Measurements from ENCODE around the gene ATP9B. TPM values are rescaled to one million over a fixed set of nuclear protein-coding genes. Genes with fewer than 3 reads are reported as not detected.

Gene ATP9B
- total RNA-seq, 1 experiment from 2014 or later = 44.4 TPM

DNA sequence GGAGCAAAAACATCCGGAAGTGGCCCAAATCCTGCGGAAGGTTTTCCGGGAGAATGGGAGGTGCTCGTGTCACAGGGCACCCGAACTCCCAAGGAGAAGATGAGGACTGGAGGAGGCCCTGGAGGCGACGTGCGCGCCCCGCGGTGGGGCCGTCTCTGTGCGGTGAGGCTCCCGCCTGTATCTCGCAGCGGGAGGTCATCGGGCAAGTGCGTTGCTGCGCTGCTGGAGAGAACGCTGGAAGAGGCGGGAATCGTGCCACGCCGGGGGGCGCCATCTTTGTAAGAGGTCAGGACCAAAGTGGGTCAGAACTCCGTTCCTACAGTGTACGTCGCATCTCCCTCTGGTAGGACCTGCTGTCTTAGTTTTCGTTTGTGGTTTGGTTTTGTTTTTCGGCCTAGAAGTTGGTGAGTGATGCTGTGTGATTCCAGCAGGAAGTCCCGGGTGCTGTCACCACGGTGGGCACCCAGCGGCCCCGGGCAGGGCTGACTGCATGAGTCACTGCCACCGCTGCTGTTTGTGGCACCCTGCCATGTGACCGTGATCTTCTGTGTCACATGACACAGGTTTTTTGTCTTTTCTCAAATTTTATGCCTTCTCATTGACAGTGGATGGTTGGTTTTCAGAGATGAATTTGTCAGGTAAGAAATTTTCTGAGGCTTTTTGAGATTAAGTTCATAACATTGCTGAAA, 21.5 kb upstream of the ATP9B start:
- H3K27me3 ChIP-seq (ENCODE audit: control insufficient read depth, insufficient read depth, low read length) = no peaks in the 10 kb centered on the region
- DNase-seq (ENCODE audit: low read depth, low spot score) (no peak), ATAC-seq (no peak)
- H3K9me3 ChIP-seq (ENCODE audit: control insufficient read depth, insufficient read depth, low read depth, low read length) = no peaks in the 10 kb centered on the region
- intact Hi-C loops (cut with micrococcal nuclease; ENCODE audit: unreplicated experiment) (no loop called here), in situ Hi-C loops (cut with HindIII; ENCODE audit: low pct_unique_long_range_greater_than_20kb, low sequenced_read_pairs) (no loop called here)
- H3K4me3 ChIP-seq (ENCODE audit: low read depth in 2 of 2, low read length in 2 of 2) = no peak overlapping the region
- TF ChIP-seq, protein P1, sequence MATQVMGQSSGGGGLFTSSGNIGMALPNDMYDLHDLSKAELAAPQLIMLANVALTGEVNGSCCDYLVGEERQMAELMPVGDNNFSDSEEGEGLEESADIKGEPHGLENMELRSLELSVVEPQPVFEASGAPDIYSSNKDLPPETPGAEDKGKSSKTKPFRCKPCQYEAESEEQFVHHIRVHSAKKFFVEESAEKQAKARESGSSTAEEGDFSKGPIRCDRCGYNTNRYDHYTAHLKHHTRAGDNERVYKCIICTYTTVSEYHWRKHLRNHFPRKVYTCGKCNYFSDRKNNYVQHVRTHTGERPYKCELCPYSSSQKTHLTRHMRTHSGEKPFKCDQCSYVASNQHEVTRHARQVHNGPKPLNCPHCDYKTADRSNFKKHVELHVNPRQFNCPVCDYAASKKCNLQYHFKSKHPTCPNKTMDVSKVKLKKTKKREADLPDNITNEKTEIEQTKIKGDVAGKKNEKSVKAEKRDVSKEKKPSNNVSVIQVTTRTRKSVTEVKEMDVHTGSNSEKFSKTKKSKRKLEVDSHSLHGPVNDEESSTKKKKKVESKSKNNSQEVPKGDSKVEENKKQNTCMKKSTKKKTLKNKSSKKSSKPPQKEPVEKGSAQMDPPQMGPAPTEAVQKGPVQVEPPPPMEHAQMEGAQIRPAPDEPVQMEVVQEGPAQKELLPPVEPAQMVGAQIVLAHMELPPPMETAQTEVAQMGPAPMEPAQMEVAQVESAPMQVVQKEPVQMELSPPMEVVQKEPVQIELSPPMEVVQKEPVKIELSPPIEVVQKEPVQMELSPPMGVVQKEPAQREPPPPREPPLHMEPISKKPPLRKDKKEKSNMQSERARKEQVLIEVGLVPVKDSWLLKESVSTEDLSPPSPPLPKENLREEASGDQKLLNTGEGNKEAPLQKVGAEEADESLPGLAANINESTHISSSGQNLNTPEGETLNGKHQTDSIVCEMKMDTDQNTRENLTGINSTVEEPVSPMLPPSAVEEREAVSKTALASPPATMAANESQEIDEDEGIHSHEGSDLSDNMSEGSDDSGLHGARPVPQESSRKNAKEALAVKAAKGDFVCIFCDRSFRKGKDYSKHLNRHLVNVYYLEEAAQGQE (IDR thresholded peaks at IDR 0.05; ENCODE audit: insufficient read depth in 1 of 2, low read depth in 2 of 2, low read length in 1 of 2) = no peak
- BruUV-seq (replicated peaks) = no TSS peak
- H3K27ac ChIP-seq (ENCODE audit: low read length) = no peak overlapping the region
- ChIA-PET CTCF (no interaction called here), POLR2A (no interaction called here)
- H3K4me1 ChIP-seq (ENCODE audit: control insufficient read depth, insufficient read depth, low read length) = peaks cover 3% of the 10 kb centered on the region; the same call in 1 of the 2 replicates
- no peaks in the 10 kb centered on the region for H3K36me3 ChIP-seq (ENCODE audit: control insufficient read depth, insufficient read depth, low read length)

DNA sequence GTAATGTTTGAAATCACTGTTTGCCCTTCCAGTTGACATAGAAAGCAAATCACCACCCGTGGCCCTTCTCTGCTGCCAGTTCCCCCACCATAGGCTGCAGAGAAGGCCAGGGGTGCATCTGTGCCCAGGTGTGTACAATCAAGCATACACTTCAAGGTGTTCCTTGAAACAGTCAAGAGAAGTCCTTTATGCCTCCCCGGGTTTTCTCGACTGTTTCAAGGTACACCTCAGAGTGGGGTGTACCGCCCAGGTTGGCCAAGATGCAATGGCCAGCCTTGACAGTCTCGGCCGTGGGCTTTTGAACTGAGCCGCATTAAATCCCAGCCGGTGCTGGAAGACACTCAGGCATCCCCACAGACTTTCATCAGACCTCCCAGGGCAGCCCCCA, 21.0 kb upstream of the ATP9B start:
- ATAC-seq (no peak), DNase-seq (ENCODE audit: low read depth, low spot score) (no peak)
- Histone ChIP-seq H3K4me3 (ENCODE audit: low read depth in 2 of 2, low read length in 2 of 2) (no peak overlapping the region), H3K4me1 (ENCODE audit: control insufficient read depth, insufficient read depth, low read length) (0 out of 2 replicates have a peak, but pooled peaks cover 3% of the 10 kb centered on the region), H3K36me3 (ENCODE audit: control insufficient read depth, insufficient read depth, low read length) (no peaks in the 10 kb centered on the region), H3K27me3 (ENCODE audit: control insufficient read depth, insufficient read depth, low read length) (peaks cover 2% of the 10 kb centered on the region; the same call in 1 of the 2 replicates), H3K27ac (ENCODE audit: low read length) (no peak overlapping the region), H3K9me3 (ENCODE audit: control insufficient read depth, insufficient read depth, low read depth, low read length) (no peaks in the 10 kb centered on the region)
- in situ Hi-C loops (cut with HindIII; ENCODE audit: low pct_unique_long_range_greater_than_20kb, low sequenced_read_pairs) (no loop called here), intact Hi-C loops (cut with micrococcal nuclease; ENCODE audit: unreplicated experiment) (no loop called here)
- no TSS peak for BruUV-seq (replicated peaks)
- CTCF ChIA-PET = no interaction called here
- POLR2A ChIA-PET = no interaction called here
- TF ChIP-seq, protein P1 (IDR thresholded peaks at IDR 0.05; ENCODE audit: insufficient read depth in 1 of 2, low read depth in 2 of 2, low read length in 1 of 2) = no peak
- no peak for TF ChIP-seq TCF7L2 (IDR thresholded peaks at IDR 0.05; ENCODE audit: low read depth, low read length)

DNA sequence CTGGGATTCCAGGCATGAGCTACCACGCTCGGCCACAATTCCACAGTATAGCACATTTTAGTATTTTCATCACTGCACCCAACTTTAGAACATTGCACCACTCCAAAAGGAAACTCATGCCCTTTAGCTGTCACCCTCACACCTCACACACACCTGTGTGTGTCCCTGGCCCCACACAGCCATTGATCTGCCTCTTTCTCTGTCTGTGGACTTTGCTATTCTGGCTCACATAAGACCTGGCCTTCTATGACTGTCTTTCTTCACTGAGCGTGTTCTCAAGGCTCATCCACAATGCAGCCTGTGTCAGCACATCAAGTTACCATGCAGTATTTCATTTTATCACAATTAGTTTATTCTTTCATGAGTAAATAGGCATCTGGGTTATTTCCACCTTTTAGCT, 19.7 kb upstream of the ATP9B start:
- ATAC-seq = no peak
- intact Hi-C loops (cut with micrococcal nuclease; ENCODE audit: unreplicated experiment) = no loop called here

More for the DNA sequence above, 19.7 kb upstream of the ATP9B start:
- ChIA-PET POLR2A (no interaction called here), CTCF (no interaction called here)
- no peaks in the 10 kb centered on the region for H3K9me3 ChIP-seq (ENCODE audit: control insufficient read depth, insufficient read depth, low read depth, low read length)
- TF ChIP-seq TCF7L2 (IDR thresholded peaks at IDR 0.05; ENCODE audit: low read depth, low read length) (no peak), SIN3A (IDR thresholded peaks at IDR 0.05; ENCODE audit: borderline replicate concordance, insufficient read depth, low read depth, low read length) (no peak), POLR2AphosphoS5 (IDR thresholded peaks at IDR 0.05; ENCODE audit: low read depth, low read length) (no peak)
- TF ChIP-seq, protein P1 (IDR thresholded peaks at IDR 0.05; ENCODE audit: insufficient read depth in 1 of 2, low read depth in 2 of 2, low read length in 1 of 2) = no peak
- TF ChIP-seq, protein P2, sequence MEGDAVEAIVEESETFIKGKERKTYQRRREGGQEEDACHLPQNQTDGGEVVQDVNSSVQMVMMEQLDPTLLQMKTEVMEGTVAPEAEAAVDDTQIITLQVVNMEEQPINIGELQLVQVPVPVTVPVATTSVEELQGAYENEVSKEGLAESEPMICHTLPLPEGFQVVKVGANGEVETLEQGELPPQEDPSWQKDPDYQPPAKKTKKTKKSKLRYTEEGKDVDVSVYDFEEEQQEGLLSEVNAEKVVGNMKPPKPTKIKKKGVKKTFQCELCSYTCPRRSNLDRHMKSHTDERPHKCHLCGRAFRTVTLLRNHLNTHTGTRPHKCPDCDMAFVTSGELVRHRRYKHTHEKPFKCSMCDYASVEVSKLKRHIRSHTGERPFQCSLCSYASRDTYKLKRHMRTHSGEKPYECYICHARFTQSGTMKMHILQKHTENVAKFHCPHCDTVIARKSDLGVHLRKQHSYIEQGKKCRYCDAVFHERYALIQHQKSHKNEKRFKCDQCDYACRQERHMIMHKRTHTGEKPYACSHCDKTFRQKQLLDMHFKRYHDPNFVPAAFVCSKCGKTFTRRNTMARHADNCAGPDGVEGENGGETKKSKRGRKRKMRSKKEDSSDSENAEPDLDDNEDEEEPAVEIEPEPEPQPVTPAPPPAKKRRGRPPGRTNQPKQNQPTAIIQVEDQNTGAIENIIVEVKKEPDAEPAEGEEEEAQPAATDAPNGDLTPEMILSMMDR (IDR thresholded peaks at IDR 0.05) = no peak
- no peaks in the 10 kb centered on the region for H3K36me3 ChIP-seq (ENCODE audit: control insufficient read depth, insufficient read depth, low read length)
- H3K27ac ChIP-seq (ENCODE audit: low read length) = no peak overlapping the region
- no TSS peak for BruUV-seq (replicated peaks)
- DNase-seq (ENCODE audit: low read depth, low spot score) = no peak
- H3K4me3 ChIP-seq (ENCODE audit: low read depth in 2 of 2, low read length in 2 of 2) = no peak overlapping the region
- no peaks in the 10 kb centered on the region for H3K4me1 ChIP-seq (ENCODE audit: control insufficient read depth, insufficient read depth, low read length)
- in situ Hi-C loops (cut with HindIII; ENCODE audit: low pct_unique_long_range_greater_than_20kb, low sequenced_read_pairs) = no loop called here
- peaks cover 12% of the 10 kb centered on the region for H3K27me3 ChIP-seq (ENCODE audit: control insufficient read depth, insufficient read depth, low read length)

Measured in Panc1 (cell line).